Activated CD8-positive, alpha-beta memory T cell treated with anti-CD3 and anti-CD28 coated beads, Interleukin-2, amount 50 U/mL, for 1 hour (primary cell): ENCODE data around the gene MAGI2.

Source experiments
- DNase-seq: peaks from one replicate; pipeline ENCODE4 v3.0.0-alpha.2; 2020; ENCODE audit errors: extremely low read depth

Gene MAGI2

DNA sequence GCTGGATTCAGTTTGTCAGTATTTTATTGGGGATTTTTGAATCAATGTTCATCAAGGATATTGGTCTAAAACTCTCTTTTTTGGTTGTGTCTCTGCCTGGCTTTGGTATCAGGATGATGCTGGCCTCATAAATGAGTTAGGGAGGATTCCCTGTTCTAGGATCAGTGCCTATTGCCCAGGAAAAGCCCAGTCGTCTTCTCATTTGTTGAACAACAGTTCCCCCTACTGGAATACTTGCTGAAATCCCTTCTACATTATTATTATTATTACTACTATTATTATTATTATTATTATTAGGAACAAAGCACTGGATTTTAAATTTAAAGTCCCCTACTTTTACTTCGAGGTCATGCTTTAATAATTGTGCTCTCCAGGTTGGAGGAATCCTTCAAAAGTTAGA is 528.9 kb downstream of the MAGI2 start:
- DNase-seq, result no peak

DNA sequence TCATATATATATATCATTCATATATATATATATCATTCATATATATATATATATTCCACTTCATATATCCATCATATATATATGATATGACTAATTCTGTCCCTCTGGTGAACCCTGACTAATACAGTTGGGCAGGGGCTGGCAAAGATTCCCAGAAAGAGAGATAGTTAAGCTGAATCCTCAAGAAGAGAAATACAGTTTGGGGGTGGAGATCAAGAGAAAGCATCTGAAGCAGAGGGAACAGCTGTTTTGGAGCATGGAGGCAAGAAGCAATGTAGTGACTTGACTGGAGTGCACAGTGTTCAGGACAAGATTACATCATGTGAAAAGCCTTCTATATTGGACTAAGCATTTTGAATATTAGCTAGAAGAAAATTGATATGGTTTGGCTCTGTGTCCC is 540.7 kb downstream of the MAGI2 start:
- no peak for DNase-seq

DNA sequence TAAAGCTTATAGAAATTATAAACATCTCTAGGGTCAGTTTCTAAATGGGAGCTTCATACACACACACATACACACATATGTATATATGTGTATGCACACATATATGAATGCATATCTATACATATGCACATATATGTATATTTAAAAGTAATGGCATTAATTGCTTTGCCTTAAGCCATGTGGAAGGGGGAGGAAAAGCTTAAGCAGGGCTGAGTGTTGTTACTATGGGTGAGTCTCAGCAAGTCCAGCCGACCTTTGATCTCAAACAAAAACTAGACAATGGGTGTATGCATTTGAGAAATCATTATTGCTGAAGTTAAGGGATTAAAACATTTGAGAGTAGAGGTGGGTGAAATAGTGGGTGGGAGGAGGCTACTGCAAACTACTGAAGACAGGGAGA is 546.7 kb downstream of the MAGI2 start:
- no peak for DNase-seq

DNA sequence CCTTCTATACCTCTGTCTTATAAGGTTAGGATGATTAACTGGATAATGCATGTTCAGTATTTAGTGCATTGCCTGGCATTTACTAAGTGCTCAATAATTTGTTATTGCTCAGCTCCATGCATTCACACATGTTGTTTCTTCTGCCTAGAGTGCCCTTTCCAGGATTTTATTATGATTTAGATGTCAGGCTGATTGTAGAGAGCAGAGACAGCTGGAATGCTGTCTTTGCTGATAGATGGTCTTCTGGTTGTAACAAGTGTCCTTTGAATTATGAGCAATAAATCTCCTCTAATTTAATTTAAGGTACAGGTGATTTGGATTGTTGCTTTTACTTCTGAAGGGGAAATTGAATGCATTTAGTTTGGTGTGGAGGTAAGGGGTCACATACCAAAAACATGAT is 548.0 kb downstream of the MAGI2 start:
- DNase-seq, result no peak

DNA sequence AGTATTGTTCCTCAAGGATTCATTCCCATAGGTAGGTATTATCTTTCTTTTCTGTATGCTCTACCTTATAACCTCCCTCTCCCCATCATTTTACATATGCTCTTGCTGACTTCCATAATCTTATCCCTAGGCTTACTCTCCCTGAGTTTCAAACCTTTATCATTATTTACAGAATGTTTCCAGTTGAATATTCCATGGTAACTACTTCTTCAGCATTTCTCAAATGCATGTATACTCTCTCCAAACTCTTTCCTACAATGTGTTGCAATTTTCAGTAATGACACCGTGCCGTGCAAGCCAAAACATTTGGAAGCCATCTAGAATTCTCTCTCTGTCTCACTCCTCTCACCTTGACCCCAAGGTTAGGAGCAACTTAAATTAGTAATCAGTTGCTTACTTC is 548.5 kb downstream of the MAGI2 start:
- no peak for DNase-seq

DNA sequence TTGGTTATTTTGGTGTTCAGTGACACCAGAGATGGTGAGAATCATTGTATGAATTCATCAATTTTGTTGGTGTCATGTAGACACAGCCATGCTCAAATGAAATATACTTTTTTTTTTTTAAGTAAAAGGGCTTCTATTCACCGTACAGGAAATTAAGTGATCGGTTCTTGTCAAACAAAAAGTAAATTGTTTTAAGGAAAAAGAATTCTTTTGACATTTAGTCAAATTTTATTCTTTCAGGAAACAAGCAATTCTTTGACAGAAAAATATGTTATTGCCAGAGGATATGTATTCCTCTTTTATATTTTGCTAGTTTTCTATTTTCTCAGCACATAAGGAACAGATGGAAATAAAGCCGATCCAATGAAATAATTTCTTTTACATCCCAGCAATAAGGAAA is 551.9 kb downstream of the MAGI2 start:
- DNase-seq, result no peak

DNA sequence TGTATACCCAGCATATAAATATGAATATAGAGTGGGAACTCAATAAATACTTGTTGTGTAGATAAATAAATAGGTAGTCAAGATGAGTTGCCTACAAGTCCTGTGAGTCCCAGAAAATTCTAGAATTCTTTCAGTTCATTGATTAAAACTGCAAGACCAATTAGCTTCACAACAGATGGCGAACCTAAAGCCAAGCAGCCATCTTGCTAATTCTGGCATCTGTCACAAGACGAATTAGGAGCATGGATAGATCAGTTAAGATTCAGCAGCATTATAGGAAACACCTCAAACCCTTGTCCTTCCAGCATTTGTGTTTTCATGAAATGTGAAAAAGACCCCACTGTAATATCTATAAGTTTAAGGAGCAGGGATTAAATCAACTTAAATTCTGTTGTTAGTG is 552.7 kb downstream of the MAGI2 start:
- DNase-seq, result no peak

DNA sequence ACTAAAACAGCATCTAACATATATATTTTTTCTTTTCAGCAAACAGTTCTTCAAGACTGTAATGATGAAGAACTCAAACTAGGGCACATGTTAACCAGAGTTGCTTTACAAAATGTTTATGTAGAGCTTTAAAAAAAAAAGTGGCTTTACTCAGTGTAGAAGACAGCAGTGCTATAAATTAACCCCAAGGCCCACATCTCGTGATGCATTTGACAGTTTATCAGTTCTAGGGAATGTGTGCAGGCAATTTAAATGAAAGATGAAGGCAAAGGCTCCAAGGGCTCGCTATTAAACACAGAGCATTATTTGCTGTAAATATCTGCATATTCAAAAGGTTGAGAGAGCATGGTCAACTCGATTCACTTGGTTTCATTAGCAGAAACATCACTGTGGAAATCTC is 558.1 kb downstream of the MAGI2 start:
- DNase-seq, result no peak

DNA sequence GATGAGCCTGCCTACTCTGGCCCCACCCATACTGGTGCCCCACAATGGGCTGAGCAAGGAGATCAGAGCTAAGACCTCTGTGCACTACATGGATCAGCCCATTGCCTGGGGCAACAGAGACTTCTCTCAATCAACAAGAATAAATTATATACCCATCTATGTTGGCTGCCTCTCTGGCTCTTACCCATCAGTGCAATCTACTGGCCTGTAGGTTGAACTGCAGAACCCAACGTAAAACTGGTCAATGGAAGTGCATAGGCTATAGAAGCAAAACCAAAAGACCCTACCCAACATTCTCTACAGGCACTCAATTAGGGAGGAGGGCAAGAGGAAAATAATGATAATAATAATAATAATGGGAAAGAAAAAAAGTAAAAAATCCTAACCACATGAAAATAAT is 574.3 kb downstream of the MAGI2 start:
- DNase-seq, result no peak

DNA sequence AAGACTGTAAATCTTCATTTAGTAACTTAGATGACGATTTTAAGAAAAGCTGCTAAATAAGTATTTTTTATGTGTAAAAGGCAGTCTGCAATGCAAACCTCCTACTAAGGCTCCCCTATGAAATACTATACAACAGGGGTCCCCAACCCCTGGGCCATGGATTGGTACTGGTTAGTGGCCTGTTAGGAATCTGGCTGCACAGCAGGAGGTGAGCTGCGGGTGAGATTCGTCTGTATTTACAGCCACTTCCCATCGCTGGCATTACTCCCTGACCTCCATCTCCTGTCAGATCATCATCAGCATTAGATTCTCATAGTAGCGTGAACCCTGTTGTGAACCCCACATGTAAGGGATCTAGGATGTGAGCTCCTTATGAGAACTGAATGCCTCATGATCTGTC is 580.4 kb downstream of the MAGI2 start:
- no peak for DNase-seq

DNA sequence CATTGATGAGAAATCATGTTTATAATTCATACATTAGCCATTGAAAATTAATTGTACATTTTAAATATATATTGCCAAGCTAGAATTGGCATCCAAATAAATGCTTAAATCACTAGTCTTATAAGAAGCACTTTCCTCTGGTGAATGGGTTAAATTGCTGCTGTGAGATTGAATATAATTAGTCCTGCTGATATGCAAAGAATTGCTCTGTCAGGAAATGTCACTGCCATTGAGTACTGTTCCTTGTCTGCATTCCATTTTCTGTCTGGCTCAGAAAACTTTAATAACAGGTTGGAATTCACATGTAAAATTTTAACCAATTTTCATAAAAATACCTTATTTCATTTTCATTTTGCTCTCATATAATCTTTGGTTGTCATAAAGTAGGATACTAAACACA is 589.1 kb downstream of the MAGI2 start:
- DNase-seq, result no peak

DNA sequence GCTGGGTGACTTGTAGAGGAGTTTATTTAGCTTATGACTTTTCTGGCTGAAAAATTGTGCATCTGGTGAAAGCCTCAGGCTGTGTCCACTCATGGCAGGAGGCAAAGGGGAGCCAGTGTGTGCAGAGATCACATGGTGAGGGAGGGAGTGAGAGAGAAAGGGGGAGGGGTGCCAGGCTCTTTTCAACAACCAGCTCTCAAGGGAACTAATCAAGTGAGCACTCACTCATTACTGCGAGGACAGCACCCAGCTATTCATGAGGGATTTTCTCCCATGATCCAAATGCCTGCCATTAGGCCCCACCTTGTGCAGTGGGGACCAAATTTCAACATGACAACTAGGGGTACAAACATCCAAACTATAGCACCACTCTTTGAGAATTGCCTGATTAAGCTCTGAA is 590.2 kb downstream of the MAGI2 start:
- no peak for DNase-seq

DNA sequence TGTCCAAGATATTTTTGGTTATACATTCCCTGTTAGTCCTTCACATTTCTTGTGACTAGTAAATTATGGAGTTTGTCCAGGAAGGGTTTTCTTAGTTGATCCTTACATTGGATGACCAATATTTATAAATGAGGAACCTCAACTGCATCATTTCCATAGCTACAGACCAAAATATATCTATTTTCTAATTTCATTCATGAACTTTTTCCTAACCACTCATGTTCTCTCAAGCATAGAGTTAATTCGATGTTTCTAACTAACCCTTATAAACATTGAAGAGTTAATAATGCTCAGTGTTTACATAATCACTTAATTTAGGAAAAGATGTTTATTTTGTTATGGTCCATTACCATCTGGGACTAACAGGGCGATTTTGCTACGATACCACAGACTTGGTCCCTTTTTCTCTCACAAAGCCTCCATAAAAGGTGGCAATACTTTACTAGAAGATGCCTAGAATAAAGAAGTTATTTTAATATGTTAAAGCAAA is 591.0 kb downstream of the MAGI2 start:
- no peak for DNase-seq

DNA sequence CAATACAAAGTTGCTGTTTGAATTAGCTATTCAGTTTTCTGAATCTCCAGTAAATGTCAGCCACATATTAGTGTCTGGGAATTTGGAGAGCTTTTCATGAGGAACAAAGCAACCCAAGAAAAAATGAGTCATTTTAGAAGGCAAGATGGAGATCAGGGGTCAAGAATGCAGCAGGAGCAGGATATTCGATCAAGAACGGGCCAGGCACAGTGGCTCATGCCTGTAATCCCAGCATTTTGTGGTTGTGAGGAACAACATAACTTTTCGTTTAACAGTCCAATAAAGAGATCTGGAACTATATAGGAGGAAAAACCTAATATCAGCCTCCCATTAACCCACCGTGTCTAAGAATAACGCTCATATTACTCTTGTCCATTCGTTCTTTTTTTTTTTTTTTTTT is 600.5 kb downstream of the MAGI2 start:
- no peak for DNase-seq

DNA sequence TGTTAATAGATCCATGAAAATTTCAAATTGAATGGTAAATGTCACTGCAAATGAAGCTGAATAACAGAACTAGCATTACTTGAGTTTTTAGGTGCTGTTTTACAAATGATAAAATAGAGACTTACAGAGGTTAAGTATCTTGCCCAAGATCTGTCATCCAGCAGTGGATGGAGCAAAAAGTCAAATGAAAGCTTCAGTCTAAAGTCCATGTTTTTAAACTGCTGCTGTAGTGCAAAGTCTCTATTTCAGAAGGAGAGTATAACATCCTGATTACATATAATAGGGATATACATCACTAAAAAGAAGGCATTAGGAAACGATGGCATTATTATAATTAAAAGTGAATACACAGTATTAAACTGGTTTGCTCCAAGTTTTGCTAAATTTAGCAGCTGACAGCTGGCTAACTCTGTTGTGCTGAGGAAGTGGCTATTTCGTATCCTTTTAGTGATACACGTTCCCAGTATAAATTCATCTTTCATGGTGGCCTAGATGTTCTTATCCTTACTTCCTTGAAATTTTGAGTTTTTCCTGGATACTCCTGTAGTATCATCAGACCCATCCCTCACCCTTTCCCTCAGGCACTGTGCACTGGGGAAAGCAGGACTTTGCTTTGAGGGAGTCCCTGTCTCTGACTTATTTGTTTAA is 603.2 kb downstream of the MAGI2 start:
- DNase-seq, result no peak

DNA sequence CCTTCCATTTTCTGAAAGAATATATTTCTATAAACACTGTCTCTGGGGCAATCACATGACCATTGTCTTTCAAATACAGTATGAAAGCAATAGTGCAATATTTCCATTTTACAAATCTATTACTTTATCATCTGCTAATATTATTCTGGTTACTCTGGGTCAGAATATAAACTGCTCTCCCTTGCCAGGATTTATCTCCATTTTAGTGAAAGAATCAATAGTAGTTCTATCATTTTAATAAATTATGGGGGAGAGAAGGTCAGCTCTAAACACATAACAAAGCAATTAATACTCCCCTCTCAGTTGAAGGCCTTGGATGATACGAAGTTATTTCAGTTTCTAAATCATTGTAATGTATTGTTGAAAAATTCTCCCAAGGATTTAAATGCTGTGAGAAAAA is 608.3 kb downstream of the MAGI2 start:
- DNase-seq, result no peak

DNA sequence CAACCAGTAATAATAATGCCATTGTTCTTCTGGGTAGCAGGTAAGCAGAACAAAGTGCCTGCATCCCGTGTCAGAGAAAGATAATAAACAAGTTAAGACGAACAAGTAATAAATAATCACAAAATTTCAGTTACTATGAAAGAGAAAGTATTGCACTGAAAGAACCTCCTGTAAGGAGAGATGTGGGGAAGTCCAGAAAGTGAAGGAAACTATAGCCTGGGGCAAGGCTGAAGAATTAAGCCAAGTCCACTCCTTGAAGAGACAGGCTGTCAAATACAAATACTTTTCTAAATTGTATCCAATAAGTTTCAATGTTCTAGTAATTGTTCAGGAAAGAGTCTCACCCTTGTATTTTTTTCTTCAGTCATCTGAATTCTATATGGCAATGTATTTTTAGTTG is 611.4 kb downstream of the MAGI2 start:
- no peak for DNase-seq

DNA sequence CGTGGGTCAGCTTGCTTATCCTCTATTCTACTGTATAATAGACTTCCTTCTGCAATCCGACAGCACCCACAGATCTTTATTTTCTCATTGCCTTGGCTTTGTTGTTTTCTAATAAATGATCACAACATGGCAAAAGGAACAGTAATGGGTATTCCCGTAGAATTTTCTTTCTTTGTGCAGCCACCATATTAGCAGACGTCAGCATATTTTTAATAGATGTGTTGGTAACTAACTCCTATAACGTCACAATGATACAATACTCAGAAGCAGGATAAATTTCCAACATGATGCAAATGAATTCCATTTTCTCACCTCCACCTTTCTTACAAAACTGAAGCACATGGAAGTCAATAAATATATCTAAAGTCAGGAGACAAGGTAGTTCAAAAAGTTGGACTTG is 617.6 kb downstream of the MAGI2 start:
- no peak for DNase-seq

DNA sequence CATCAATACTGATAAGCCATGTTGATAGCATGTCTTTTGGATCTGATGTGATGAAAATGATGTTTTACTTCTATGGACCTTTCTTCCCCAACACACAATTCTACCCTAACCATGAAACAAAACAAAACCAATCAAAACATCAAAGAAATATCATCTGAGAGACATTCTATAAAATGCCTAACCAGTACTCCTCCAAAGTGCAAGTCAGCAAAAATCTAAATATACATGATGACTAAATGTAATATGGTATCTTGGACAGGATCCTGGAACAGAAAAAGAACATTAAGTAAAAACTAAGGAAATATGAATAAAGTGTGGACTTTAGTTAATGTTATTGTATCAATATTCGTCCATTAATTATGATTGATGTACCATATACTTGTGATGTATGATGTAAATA is 625.1 kb downstream of the MAGI2 start:
- DNase-seq, result no peak

DNA sequence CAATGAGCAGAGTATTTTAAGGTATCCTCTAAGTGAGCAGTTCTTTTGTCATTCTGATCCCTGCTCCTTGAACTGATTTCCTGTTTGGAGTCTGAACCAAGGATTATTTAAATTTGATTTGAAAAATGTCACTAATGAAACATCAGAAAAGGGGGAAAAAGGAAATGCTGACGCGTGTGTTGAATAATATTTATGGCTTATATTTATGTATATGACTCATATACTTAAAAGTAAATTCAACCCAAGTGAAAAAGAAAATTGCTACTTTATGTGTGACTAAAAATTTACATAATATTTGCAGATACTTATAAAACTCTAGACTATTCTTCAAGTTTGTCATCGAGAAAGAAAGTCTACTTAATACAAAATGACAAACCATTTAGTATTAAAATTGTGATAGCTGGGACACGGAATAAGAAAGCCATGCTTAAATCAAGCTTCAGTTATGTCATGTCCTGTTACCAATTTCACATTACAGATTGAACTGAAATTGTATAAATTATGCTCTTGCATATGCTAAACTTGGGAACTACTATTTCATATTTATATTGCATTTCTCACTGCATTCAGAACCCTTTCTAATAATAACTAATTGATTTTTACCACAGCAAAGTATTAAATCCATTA is 649.9 kb downstream of the MAGI2 start:
- DNase-seq, result no peak

DNA sequence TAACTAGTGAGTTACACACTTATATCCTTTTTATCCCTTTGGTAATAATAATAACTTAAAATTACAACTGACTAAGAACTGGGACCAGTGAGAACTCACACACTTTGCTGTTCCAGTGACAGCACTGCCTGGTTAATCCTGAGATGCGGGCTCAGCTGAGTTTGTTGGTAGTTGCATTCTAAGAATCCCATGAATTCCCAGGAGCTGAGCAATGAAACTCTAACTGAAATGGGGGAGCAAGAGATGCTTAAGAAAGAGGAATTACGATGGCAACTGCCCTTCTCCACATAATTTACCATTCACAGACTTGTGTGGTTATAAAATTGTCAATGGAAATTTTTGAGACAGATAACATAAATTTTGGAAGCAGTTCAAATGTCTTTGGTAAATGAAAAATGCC is 659.4 kb downstream of the MAGI2 start:
- DNase-seq, result no peak

DNA sequence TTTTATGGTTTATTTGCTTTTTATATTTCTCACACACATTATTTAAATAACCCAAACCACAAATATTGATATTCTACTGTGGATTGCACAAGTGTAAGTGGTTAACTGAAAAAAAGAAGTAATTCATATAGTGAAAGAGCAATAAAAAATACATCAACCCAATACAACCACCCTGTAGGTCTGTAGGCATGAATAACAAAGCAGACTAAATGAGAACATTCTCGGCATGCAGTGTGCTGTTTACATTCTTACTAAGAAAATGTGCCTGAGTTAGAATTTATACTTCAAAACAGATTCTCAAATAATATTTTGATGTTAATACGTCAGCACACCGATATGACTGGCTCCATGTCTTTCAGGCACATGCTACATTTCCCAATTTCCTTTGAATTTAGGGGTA is 660.8 kb downstream of the MAGI2 start:
- no peak for DNase-seq

DNA sequence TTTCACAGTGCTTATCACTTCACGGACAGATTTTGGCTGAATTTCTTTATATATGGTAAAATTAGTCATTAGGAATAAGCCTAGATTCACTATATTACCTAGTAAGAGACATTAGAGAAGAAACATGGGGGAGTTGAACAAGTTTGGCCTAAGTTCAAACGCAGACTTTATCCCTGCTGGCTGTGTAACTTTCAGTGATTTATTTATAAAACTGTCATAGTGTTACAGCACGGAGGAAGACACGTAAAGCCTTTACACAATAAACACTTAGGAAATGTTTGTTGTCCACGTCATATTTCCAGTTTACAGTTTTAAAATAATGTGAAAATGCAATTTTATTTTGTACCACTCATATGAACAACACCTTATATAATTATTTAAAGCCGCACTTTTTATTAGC is 661.5 kb downstream of the MAGI2 start:
- no peak for DNase-seq

DNA sequence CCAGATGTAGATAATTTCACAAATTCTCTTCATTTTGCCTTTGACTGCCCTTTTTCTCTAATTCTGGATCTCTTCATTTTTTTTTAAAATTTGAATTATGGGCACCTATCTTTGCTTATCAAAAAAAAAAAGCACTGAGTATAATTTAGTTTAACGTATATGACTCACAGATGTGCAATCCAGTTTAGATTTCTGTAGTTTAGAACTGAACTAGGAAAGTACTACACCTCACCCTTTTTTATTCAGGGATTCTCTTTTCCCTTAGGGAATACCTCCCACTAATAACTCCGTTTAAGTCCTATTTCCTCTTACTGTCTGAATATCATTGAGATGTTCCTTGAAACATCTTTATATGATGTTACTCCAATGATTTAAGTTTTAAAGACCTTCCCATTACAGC is 665.0 kb downstream of the MAGI2 start:
- no peak for DNase-seq
